ENCODE measurements around the gene ATP13A4. TPM values are rescaled to one million over a fixed set of nuclear protein-coding genes. Genes with fewer than 3 reads are reported as not detected.

The ATP13A4 gene
- total RNA-seq, 2 experiments from 2014 or later = 0.44 to 2.5 TPM

DNA sequence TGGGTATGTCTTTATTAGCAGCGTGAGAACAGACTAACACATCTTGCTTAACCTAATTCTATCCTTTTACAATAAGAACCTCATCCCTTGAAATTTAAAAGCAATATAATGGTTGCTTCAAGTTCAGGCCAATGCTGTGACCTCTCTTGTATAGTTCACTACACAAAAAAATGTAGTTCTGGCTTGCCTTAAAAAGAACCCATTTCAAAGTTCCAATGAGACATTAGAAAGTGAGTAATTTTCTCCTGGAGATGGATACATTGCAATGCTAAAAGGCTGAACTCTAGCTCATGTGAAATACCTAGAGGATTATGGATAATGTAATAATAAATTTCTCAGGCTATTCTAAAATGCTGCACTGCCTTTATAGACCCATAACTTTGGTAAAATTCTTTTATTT lies 47.8 kb downstream of the ATP13A4 start:
- TF ChIP-seq, protein P1, sequence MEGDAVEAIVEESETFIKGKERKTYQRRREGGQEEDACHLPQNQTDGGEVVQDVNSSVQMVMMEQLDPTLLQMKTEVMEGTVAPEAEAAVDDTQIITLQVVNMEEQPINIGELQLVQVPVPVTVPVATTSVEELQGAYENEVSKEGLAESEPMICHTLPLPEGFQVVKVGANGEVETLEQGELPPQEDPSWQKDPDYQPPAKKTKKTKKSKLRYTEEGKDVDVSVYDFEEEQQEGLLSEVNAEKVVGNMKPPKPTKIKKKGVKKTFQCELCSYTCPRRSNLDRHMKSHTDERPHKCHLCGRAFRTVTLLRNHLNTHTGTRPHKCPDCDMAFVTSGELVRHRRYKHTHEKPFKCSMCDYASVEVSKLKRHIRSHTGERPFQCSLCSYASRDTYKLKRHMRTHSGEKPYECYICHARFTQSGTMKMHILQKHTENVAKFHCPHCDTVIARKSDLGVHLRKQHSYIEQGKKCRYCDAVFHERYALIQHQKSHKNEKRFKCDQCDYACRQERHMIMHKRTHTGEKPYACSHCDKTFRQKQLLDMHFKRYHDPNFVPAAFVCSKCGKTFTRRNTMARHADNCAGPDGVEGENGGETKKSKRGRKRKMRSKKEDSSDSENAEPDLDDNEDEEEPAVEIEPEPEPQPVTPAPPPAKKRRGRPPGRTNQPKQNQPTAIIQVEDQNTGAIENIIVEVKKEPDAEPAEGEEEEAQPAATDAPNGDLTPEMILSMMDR (conservative IDR thresholded peaks at IDR 0.05; ENCODE audit: low read length) = no peak
- no peak for TF ChIP-seq EZH2phosphoT487 (IDR thresholded peaks at IDR 0.05; ENCODE audit: borderline replicate concordance, low read depth, low read length)
- no TSS peak for BruUV-seq (replicated peaks)
- H3K9me2 ChIP-seq (ENCODE audit: insufficient read depth, low read length) = no peaks in the 10 kb centered on the region
- no peak overlapping the region for H3K4me2 ChIP-seq (ENCODE audit: low read length)
- no peaks in the 10 kb centered on the region for H3K79me2 ChIP-seq (ENCODE audit: insufficient read depth, low read depth, low read length)
- DNase-seq (ENCODE audit: low spot score) = no peak
- H3K9me3 ChIP-seq (ENCODE audit: low read length) = no peaks in the 10 kb centered on the region
- no peak overlapping the region for H2AFZ ChIP-seq (ENCODE audit: low read length)
- no peaks in the 10 kb centered on the region for H4K20me1 ChIP-seq (ENCODE audit: insufficient read depth, low read length)
- ChIA-PET CTCF (ENCODE audit: unreplicated experiment) (no interaction called here), POLR2A (no interaction called here)
- no peak overlapping the region for H3K4me3 ChIP-seq (ENCODE audit: low read depth, low read length, poor library complexity, severe bottlenecking)
- no peaks in the 10 kb centered on the region for H3K36me3 ChIP-seq (ENCODE audit: insufficient read depth, low read length)
- intact Hi-C loops (cut with micrococcal nuclease; ENCODE audit: unreplicated experiment) = no loop called here
- no peak overlapping the region for H3K27ac ChIP-seq (ENCODE audit: low read depth, low read length, poor library complexity, severe bottlenecking)
- H3K4me1 ChIP-seq (ENCODE audit: insufficient read depth, low read length, poor library complexity, severe bottlenecking) = no peaks in the 10 kb centered on the region

DNA sequence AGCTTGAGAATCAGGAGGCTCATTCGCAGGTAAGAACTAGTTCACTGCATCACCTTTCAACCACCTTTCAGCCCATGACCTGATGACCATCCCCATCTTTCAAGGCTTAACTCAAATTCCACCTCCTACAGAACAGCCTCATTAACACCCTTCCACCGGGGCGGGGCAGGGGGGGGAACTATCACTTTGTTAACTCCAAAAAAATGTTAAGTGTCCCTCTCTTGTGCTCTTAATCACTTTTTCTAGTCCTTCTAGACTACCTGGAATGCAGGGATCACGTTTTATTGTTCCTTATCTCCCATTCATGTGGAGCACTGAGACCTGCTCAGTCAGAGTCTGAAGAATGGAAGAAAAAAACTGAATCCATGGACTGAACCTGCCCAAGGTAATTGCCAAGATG lies 51.8 kb downstream of the ATP13A4 start:
- Histone ChIP-seq H3K9me2 (ENCODE audit: insufficient read depth, low read length) (no peaks in the 10 kb centered on the region), H3K4me2 (ENCODE audit: low read length) (no peak overlapping the region), H2AFZ (ENCODE audit: low read length) (no peak overlapping the region), H3K27ac (ENCODE audit: low read depth, low read length, poor library complexity, severe bottlenecking) (no peak overlapping the region), H3K36me3 (ENCODE audit: insufficient read depth, low read length) (no peaks in the 10 kb centered on the region), H3K79me2 (ENCODE audit: insufficient read depth, low read depth, low read length) (no peaks in the 10 kb centered on the region), H3K4me1 (ENCODE audit: insufficient read depth, low read length, poor library complexity, severe bottlenecking) (no peaks in the 10 kb centered on the region), H4K20me1 (ENCODE audit: insufficient read depth, low read length) (no peaks in the 10 kb centered on the region), H3K4me3 (ENCODE audit: low read depth, low read length, poor library complexity, severe bottlenecking) (no peak overlapping the region), H3K9me3 (ENCODE audit: low read length) (no peaks in the 10 kb centered on the region)
- TF ChIP-seq, protein P1 (conservative IDR thresholded peaks at IDR 0.05; ENCODE audit: low read length) = no peak
- TF ChIP-seq EZH2phosphoT487 (IDR thresholded peaks at IDR 0.05; ENCODE audit: borderline replicate concordance, low read depth, low read length) = no peak
- no peak for DNase-seq (ENCODE audit: low spot score)
- intact Hi-C loops (cut with micrococcal nuclease; ENCODE audit: unreplicated experiment) = no loop called here
- ChIA-PET CTCF (ENCODE audit: unreplicated experiment) (no interaction called here), POLR2A (no interaction called here)
- BruUV-seq (replicated peaks) = no TSS peak

DNA sequence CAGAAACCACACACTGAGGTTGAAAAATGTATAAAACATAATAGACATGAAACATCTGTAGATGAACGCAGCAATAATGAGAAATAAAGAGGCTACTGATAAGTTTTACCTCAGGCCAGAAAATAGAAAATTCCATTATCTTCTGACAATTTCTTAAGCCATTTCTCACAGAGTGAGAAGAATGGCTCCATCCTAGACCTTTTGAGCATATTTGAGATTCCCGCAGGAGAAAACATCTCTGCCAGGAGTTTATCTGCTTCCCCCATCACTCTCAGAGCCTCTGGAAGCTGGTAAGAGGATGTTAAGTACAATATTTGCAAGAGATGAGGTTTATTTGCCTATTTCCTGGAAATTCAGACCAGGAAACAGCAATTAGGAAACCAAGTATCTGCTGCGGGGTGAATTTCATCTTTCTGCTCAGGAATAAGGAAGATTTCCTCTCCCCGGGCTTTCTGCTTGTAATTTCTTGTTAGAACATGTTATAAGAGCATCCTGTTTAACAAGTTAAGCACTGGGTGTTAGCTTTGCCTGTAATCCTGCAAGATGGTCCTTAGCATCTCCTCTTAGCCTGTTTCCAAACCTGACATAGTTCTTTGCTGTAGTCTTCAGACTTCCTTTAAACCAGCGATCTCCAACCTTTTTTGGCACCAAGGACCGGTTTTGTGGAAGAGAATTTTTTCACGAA lies 54.8 kb downstream of the ATP13A4 start:
- H4K20me1 ChIP-seq (ENCODE audit: insufficient read depth, low read length) = no peaks in the 10 kb centered on the region
- no peak overlapping the region for H3K4me3 ChIP-seq (ENCODE audit: low read depth, low read length, poor library complexity, severe bottlenecking)
- no TSS peak for BruUV-seq (replicated peaks)
- H3K4me2 ChIP-seq (ENCODE audit: low read length) = no peak overlapping the region
- H3K9me3 ChIP-seq (ENCODE audit: low read length) = no peaks in the 10 kb centered on the region
- H3K27ac ChIP-seq (ENCODE audit: low read depth, low read length, poor library complexity, severe bottlenecking) = no peak overlapping the region
- DNase-seq (ENCODE audit: low spot score) = no peak
- no peak for TF ChIP-seq EZH2phosphoT487 (IDR thresholded peaks at IDR 0.05; ENCODE audit: borderline replicate concordance, low read depth, low read length)
- TF ChIP-seq, protein P1 (conservative IDR thresholded peaks at IDR 0.05; ENCODE audit: low read length) = no peak
- no peaks in the 10 kb centered on the region for H3K79me2 ChIP-seq (ENCODE audit: insufficient read depth, low read depth, low read length)
- no peaks in the 10 kb centered on the region for H3K9me2 ChIP-seq (ENCODE audit: insufficient read depth, low read length)
- CTCF ChIA-PET (ENCODE audit: unreplicated experiment) = no interaction called here
- POLR2A ChIA-PET = no interaction called here
- H3K4me1 ChIP-seq (ENCODE audit: insufficient read depth, low read length, poor library complexity, severe bottlenecking) = no peaks in the 10 kb centered on the region
- no peak overlapping the region for H2AFZ ChIP-seq (ENCODE audit: low read length)
- no peaks in the 10 kb centered on the region for H3K36me3 ChIP-seq (ENCODE audit: insufficient read depth, low read length)
- intact Hi-C loops (cut with micrococcal nuclease; ENCODE audit: unreplicated experiment) = no loop called here
